Body of pancreas (tissue), 4 donors: ENCODE data around the gene SECTM1. TPM values are rescaled to one million over a fixed set of nuclear protein-coding genes. Genes with fewer than 3 reads are reported as not detected.

Experiments used
- ATAC-seq: fragments of 150-250 bp; one replicate; pipeline ENCODE4 v1.9.1; 2016
- DNase-seq, 4 donors: peaks; one replicate each; pipeline ENCODE4 v3.0.0-alpha.2; 2019
- H3K27ac ChIP-seq, 4 donors: fragments of 200-600 bp; sonication (generic); 1 replicate in 3 of 4; 2 replicates in 1 of 4; pipeline versions ENCODE4 v1.5.1 to v1.6.1; 2016 to 2019; ENCODE audit warnings: mild to moderate bottlenecking in 1 of 4, mixed read lengths in 1 of 4, moderate library complexity in 1 of 4
- H3K27me3 ChIP-seq, 2 donors: fragments of 200-600 bp; sonication (generic); one replicate each; pipeline ENCODE4 v1.6.0; 2016; ENCODE audit warnings: mild to moderate bottlenecking in 1 of 2
- H3K36me3 ChIP-seq, 2 donors: fragments of 200-600 bp; sonication (generic); replicated peaks in 1 of 2; 2 replicates each; pipeline ENCODE4 v1.5.1; 2016; ENCODE audit warnings: low read depth in 2 of 2; ENCODE audit not compliant: insufficient read depth in 1 of 2
- H3K4me1 ChIP-seq: fragments of 200-600 bp; sonication (generic); one replicate; pipeline ENCODE4 v1.6.0; 2016
- H3K4me3 ChIP-seq, 2 donors: fragments of 200-600 bp; sonication (generic); 1 replicate in 1 of 2; 2 replicates in 1 of 2; pipeline ENCODE4 v1.5.1; 2016 to 2019
- H3K9me3 ChIP-seq, 3 donors: fragments of 200-600 bp; sonication (generic); 1 replicate in 2 of 3; 2 replicates in 1 of 3; pipeline ENCODE4 v1.5.1; 2016
- POLR2A ChIP-seq, 3 donors: fragments of 450-650 bp; IDR thresholded peaks; one replicate each; pipeline ENCODE4 v1.6.1; 2016; ENCODE audit warnings: antibody characterized with exemption in 3 of 3, mild to moderate bottlenecking in 2 of 3
- WGBS, 2 donors: methylation state at CpG; one replicate each; pipeline ENCODE4 v1.1.5; 2017; 5-methylcytosine and 5-hydroxymethylcytosine counted together
- intact Hi-C: fragments of 100-400 bp; cut with DNase I; formaldehyde crosslinking; loops from one replicate; pipeline ENCODE4 v1.15.1; 2023
- total RNA-seq, 2 donors: library from RNA; depleted of rRNA; stranded (reverse); fragments of >200 nt; gene quantifications; one replicate each; pipeline ENCODE4 v1.1.0, GENCODE V29; 2016
- TF ChIP-seq, protein P1 (sequence below), 7 experiments: fragments of 450-650 bp in 4 of 7; fragments of 200-600 bp in 3 of 7; sonication (generic) in 3 of 7; IDR thresholded peaks; one replicate each; pipeline ENCODE4 v1.5.1; 2016 to 2019; ENCODE audit warnings: antibody characterized with exemption in 7 of 7

Gene SECTM1
- total RNA-seq, 2 donors from 2014 or later, result 5.4 to 6.3 TPM

GRCh38 chr17:82272495-82273326 is 60.9 kb downstream of the SECTM1 start:
- H3K4me1 ChIP-seq, result peaks cover 63% of the 10 kb centered on the region
- intact Hi-C loops, result no loop called here

DNA sequence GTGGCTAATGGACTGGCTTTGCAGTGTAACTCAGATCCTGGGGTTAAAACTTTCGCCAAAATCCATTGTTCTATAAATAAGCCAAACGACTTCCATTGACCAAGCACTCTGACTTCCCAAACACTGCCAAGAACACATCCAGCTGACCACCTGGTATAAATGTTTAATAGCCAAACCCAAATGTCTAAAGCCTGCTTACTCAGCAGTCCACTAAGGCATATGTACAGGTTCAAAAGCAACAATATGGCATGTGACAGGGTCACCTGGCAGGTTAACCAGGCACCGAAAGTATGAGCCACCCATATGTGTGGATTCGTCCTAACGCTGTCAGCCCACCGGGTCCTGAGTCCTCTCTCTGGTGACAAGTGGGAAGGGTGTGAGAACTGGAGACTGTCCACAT is 62.2 kb downstream of the SECTM1 start:
- Histone ChIP-seq H3K9me3 (no peaks in the 10 kb centered on the region), H3K4me3 (no peak overlapping the region), H3K4me1 (peaks cover 76% of the 10 kb centered on the region), H3K36me3 (no peaks in the 10 kb centered on the region), H3K27ac (peak overlapping the region in 3 of 4 donors; percentile 98 to 100 (median 98)), H3K27me3 (no peaks in the 10 kb centered on the region)
- DNase-seq (no peak), ATAC-seq (no peak)
- intact Hi-C loops, result no loop called here
- WGBS, 2 donors, result 49 to 61% methylated on average over 6 of the region's 6 CpGs
- TF ChIP-seq, protein P1, sequence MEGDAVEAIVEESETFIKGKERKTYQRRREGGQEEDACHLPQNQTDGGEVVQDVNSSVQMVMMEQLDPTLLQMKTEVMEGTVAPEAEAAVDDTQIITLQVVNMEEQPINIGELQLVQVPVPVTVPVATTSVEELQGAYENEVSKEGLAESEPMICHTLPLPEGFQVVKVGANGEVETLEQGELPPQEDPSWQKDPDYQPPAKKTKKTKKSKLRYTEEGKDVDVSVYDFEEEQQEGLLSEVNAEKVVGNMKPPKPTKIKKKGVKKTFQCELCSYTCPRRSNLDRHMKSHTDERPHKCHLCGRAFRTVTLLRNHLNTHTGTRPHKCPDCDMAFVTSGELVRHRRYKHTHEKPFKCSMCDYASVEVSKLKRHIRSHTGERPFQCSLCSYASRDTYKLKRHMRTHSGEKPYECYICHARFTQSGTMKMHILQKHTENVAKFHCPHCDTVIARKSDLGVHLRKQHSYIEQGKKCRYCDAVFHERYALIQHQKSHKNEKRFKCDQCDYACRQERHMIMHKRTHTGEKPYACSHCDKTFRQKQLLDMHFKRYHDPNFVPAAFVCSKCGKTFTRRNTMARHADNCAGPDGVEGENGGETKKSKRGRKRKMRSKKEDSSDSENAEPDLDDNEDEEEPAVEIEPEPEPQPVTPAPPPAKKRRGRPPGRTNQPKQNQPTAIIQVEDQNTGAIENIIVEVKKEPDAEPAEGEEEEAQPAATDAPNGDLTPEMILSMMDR (IDR thresholded peaks at IDR 0.05), result no peak
- TF ChIP-seq POLR2A (IDR thresholded peaks at IDR 0.05), result no peak

More at GRCh38 chr17:82272495-82273326, 60.9 kb downstream of the SECTM1 start:
- Histone ChIP-seq H3K36me3 (no peaks in the 10 kb centered on the region), H3K4me3 (peak overlapping the region; percentile 59 to 94), H3K27ac (peak overlapping the region; percentile 93 to 100 (median 98)), H3K9me3 (no peaks in the 10 kb centered on the region), H3K27me3 (no peaks in the 10 kb centered on the region)
- ATAC-seq (peak; percentile 8), DNase-seq (peak; percentile 46 to 54 (median 48))
- WGBS, 2 donors, result 1% methylated on average over 14 to 31 of the region's 57 CpGs
- TF ChIP-seq, protein P1 (IDR thresholded peaks at IDR 0.05), result no peak
- TF ChIP-seq POLR2A (IDR thresholded peaks at IDR 0.05), result no peak

Other genes starting within 250 kb of the SECTM1 start
- gene FASN, start 235.5 kb downstream of the SECTM1 start, total RNA-seq, result 100 to 1,000 TPM in 1 of 2 donors, 10 to 100 TPM in 1; 16.3 to 388 TPM
- gene CCDC57, start 120.9 kb downstream of the SECTM1 start, total RNA-seq, result 10 to 100 TPM; 24.1 to 60.3 TPM
- gene SLC16A3, start 104.7 kb downstream of the SECTM1 start, total RNA-seq, result 1 to 10 TPM; 2.0 to 5.4 TPM
- 100 to 1,000 TPM in 1 of 2 donors, 10 to 100 TPM in 1; 37.6 to 116 TPM for gene CSNK1D, start 60.1 kb downstream of the SECTM1 start, total RNA-seq
- gene CD7, start 16.2 kb downstream of the SECTM1 start, total RNA-seq, result not detected
- gene TEX19, start 25.5 kb upstream of the SECTM1 start, total RNA-seq, result not detected
- not detected for gene UTS2R, start 38.0 kb upstream of the SECTM1 start, total RNA-seq
- gene HEXD, start 84.6 kb upstream of the SECTM1 start, total RNA-seq, result 100 to 1,000 TPM in 1 of 2 donors, 10 to 100 TPM in 1; 54.7 to 188 TPM
- gene OGFOD3, start 84.8 kb upstream of the SECTM1 start, total RNA-seq, result 10 to 100 TPM; 16.8 to 40.0 TPM
- gene CYBC1, start 117.0 kb upstream of the SECTM1 start, total RNA-seq, result 10 to 100 TPM; 53.1 to 68.2 TPM
- 10 to 100 TPM; 14.5 to 85.4 TPM for gene NARF, start 125.0 kb upstream of the SECTM1 start, total RNA-seq
- gene FOXK2, start 186.0 kb upstream of the SECTM1 start, total RNA-seq, result 10 to 100 TPM; 10.6 to 25.1 TPM